SK-N-SH (cell line): Measurements from ENCODE around the gene GNPAT. TPM values are rescaled to one million over a fixed set of nuclear protein-coding genes. Genes with fewer than 3 reads are reported as not detected.

Experiments
- CTCF ChIA-PET: fragments of 300-600, 350-600 bp; formaldehyde crosslinking; extraction: SDS; loops from one replicate; lab custom pipeline; 2021; lab: Yijun Ruan, JAX
- POLR2A ChIA-PET: fragments of 350-600 bp; sonication (Branson Sonifier 250); formaldehyde crosslinking; extraction: SDS; loops from one replicate; lab custom pipeline; 2020; ENCODE audit warnings: antibody characterized with exemption, inconsistent platforms; lab: Yijun Ruan, JAX
- DNase-seq: peaks from one replicate; pipeline ENCODE4 v3.0.0; 2012
- H2AFZ ChIP-seq: fragments of 200-600 bp; sonication (generic); 2 replicates; pipeline ENCODE4 v1.8.1; 2016; ENCODE audit warnings: antibody characterized with exemption, mild to moderate bottlenecking, low read depth
- H3F3A ChIP-seq: fragments of 200-600 bp; sonication (generic); replicated peaks from 2 replicates; pipeline ENCODE3; 2016; ENCODE audit warnings: antibody characterized with exemption, mild to moderate bottlenecking; ENCODE audit not compliant: insufficient read depth
- H3K27ac ChIP-seq, 2 experiments: fragments of 200-500 bp in 1 of 2; fragments of 200-600 bp in 1 of 2; sonication (Bioruptor generic) in 1 of 2; sonication (generic), shearing (Covaris generic) in 1 of 2; 2 replicates each; pipeline versions ENCODE4 v1.5.1 to v1.6.1; 2014 to 2016; ENCODE audit warnings: low read depth in 2 of 2, inconsistent platforms in 1 of 2, low read length in 1 of 2, mild to moderate bottlenecking in 1 of 2, mixed read lengths in 1 of 2
- H3K27me3 ChIP-seq: fragments of 200-600 bp; sonication (generic), shearing (Covaris generic); 2 replicates; pipeline ENCODE4 v1.6.1; 2016; ENCODE audit warnings: mixed run types; ENCODE audit not compliant: insufficient read depth
- H3K36me3 ChIP-seq, 2 experiments: fragments of 200-500 bp in 1 of 2; fragments of 200-600 bp in 1 of 2; sonication (Bioruptor generic) in 1 of 2; sonication (generic) in 1 of 2; replicated peaks in 1 of 2; 2 replicates each; pipeline versions ENCODE3 to v1.5.1; 2014 to 2016; ENCODE audit warnings: low read length in 1 of 2, mild to moderate bottlenecking in 1 of 2; ENCODE audit not compliant: insufficient read depth in 2 of 2, control insufficient read depth in 1 of 2
- H3K4me1 ChIP-seq, 2 experiments: fragments of 200-500 bp in 1 of 2; fragments of 200-600 bp in 1 of 2; sonication (Bioruptor generic) in 1 of 2; sonication (generic), shearing (Covaris generic) in 1 of 2; 2 replicates each; pipeline versions ENCODE4 v1.5.1 to v1.6.1; 2014 to 2016; ENCODE audit warnings: low read depth in 1 of 2, low read length in 1 of 2, mixed run types in 1 of 2; ENCODE audit not compliant: insufficient read depth in 2 of 2, control insufficient read depth in 1 of 2
- H3K4me2 ChIP-seq: fragments of 200-600 bp; sonication (generic), shearing (Covaris generic); 2 replicates; pipeline ENCODE4 v1.6.1; 2017; ENCODE audit warnings: mixed run types
- H3K4me3 ChIP-seq, 2 experiments: fragments of 200-500 bp in 1 of 2; fragments of 200-600 bp in 1 of 2; sonication (Bioruptor generic) in 1 of 2; sonication (generic), shearing (Covaris generic) in 1 of 2; 2 replicates each; pipeline versions ENCODE4 v1.5.1 to v1.8.1; 2014 to 2016; ENCODE audit warnings: low read depth in 2 of 2, inconsistent platforms in 1 of 2, low read length in 1 of 2, mild to moderate bottlenecking in 1 of 2, mixed read lengths in 1 of 2, moderate library complexity in 1 of 2
- H3K79me2 ChIP-seq: fragments of 200-600 bp; sonication (generic); 2 replicates; pipeline ENCODE4 v1.8.1; 2017; ENCODE audit warnings: mild to moderate bottlenecking; ENCODE audit not compliant: insufficient read depth
- H3K9ac ChIP-seq: fragments of 200-600 bp; sonication (generic); 2 replicates; pipeline ENCODE4 v1.6.1; 2017; ENCODE audit warnings: mixed run types
- H3K9me2 ChIP-seq: fragments of 200-600 bp; sonication (generic); 2 replicates; pipeline ENCODE4 v1.6.1; 2017; ENCODE audit warnings: mixed run types
- H3K9me3 ChIP-seq: fragments of 200-600 bp; sonication (generic); 2 replicates; pipeline ENCODE4 v1.6.1; 2017; ENCODE audit warnings: mixed run types, mild to moderate bottlenecking, moderate library complexity
- H4K20me1 ChIP-seq: fragments of 200-600 bp; sonication (generic); 2 replicates; pipeline ENCODE4 v1.6.1; 2017; ENCODE audit warnings: mild to moderate bottlenecking, mixed run types; ENCODE audit not compliant: insufficient read depth
- CHD2 ChIP-seq: fragments of 150-350 bp; IDR thresholded peaks from 2 replicates; pipeline ENCODE4 v1.6.1; 2018; ENCODE audit warnings: low read length; ENCODE audit not compliant: partially characterized antibody
- EZH2phosphoT487 ChIP-seq: fragments of 200-600 bp; sonication (generic); IDR thresholded peaks from 2 replicates; pipeline ENCODE4 v1.6.1; 2017; ENCODE audit warnings: low read depth, mixed run types, mild to moderate bottlenecking, antibody characterized with exemption, moderate library complexity, borderline replicate concordance
- FOXJ3 ChIP-seq: sonication (generic); formaldehyde crosslinking; IDR thresholded peaks from 2 replicates; pipeline ENCODE4 v1.5.1; 2020; ENCODE audit warnings: mild to moderate bottlenecking, missing genetic modification reagents
- FOXM1 ChIP-seq: IDR thresholded peaks from 2 replicates; pipeline ENCODE4 v1.4.0; 2012; ENCODE audit warnings: low read depth, mild to moderate bottlenecking
- GATA2 ChIP-seq: sonication (generic); formaldehyde crosslinking; IDR thresholded peaks from 2 replicates; pipeline ENCODE4 v1.5.0; 2020; ENCODE audit warnings: mild to moderate bottlenecking, missing genetic modification reagents
- MXI1 ChIP-seq: IDR thresholded peaks from 2 replicates; pipeline ENCODE4 v1.6.1; 2012; ENCODE audit warnings: mild to moderate bottlenecking, low read depth, low read length, improper control_type of control experiment
- NFIC ChIP-seq: IDR thresholded peaks from 2 replicates; pipeline ENCODE4 v1.4.0; 2012; ENCODE audit warnings: borderline replicate concordance
- NRF1 ChIP-seq: IDR thresholded peaks from 2 replicates; pipeline ENCODE4 v1.6.1; 2012; ENCODE audit warnings: low read depth, mild to moderate bottlenecking, low read length
- PBX3 ChIP-seq: IDR thresholded peaks from 2 replicates; pipeline ENCODE4; 2012
- RCOR1 ChIP-seq: fragments of 150-350 bp; IDR thresholded peaks from 2 replicates; pipeline ENCODE4 v1.6.1; 2017; ENCODE audit warnings: antibody characterized with exemption, low read length
- REST ChIP-seq: IDR thresholded peaks from 2 replicates; pipeline ENCODE4 v1.6.1; 2012; ENCODE audit warnings: mild to moderate bottlenecking, low read depth, low read length, moderate library complexity
- RXRA ChIP-seq: IDR thresholded peaks from 2 replicates; pipeline ENCODE4 v1.4.0; 2012; ENCODE audit warnings: low read depth, mild to moderate bottlenecking, borderline replicate concordance
- SIN3A ChIP-seq: IDR thresholded peaks from 2 replicates; pipeline ENCODE4 v1.6.1; 2012; ENCODE audit warnings: low read depth, mild to moderate bottlenecking, low read length, moderate library complexity, borderline replicate concordance
- SMC3 ChIP-seq: IDR thresholded peaks from 2 replicates; pipeline ENCODE4 v1.6.1; 2012; ENCODE audit warnings: low read depth, low read length, improper control_type of control experiment
- TEAD4 ChIP-seq: IDR thresholded peaks from 2 replicates; pipeline ENCODE4 v1.4.0; 2012; ENCODE audit warnings: mild to moderate bottlenecking, borderline replicate concordance; ENCODE audit not compliant: insufficient read depth
- USF1 ChIP-seq: IDR thresholded peaks from 2 replicates; pipeline ENCODE4 v1.4.0; 2012; ENCODE audit warnings: low read depth, borderline replicate concordance
- USF2 ChIP-seq: fragments of 150-350 bp; IDR thresholded peaks from 2 replicates; pipeline ENCODE4 v1.6.1; 2017; ENCODE audit warnings: antibody characterized with exemption, low read length, low read depth, borderline replicate concordance
- YY1 ChIP-seq: IDR thresholded peaks from 2 replicates; pipeline ENCODE4 v1.4.0; 2012; ENCODE audit warnings: low read depth, mild to moderate bottlenecking
- ZBTB33 ChIP-seq: IDR thresholded peaks from 2 replicates; pipeline ENCODE4 v1.4.0; 2012; ENCODE audit warnings: low read depth, borderline replicate concordance
- WGBS: methylation state at CpG from one replicate; pipeline ENCODE4 v1.1.6; 2017; ENCODE audit warnings: low lambda C conversion rate; 5-methylcytosine and 5-hydroxymethylcytosine counted together
- polyA plus RNA-seq, 3 experiments: library from polyadenylated mRNA; depleted of rRNA; stranded (reverse); fragments of >200 nt; gene quantifications; 2 replicates each; pipeline ENCODE4 v1.2.3, GENCODE V29; 2012

The GNPAT gene
- polyA plus RNA-seq, 1 of the 3 experiments (the other 2 are of a cell fraction) = 14.7 TPM

GRCh38 chr1:231311720-231312431 is 70.9 kb downstream of the GNPAT start:
- no peaks in the 10 kb centered on the region for H4K20me1 ChIP-seq
- H3K4me1 ChIP-seq = no peaks in the 10 kb centered on the region; a peak in 1 of 4 replicates
- ChIA-PET POLR2A (no interaction called here), CTCF (no interaction called here)
- no peak overlapping the region for H3K27ac ChIP-seq
- DNase-seq = no peak
- H3K79me2 ChIP-seq = no peaks in the 10 kb centered on the region
- no peak for TF ChIP-seq YY1
- TF ChIP-seq REST = no peak
- TF ChIP-seq NRF1 = no peak
- TF ChIP-seq EZH2phosphoT487 = no peak
- TF ChIP-seq GATA2 (CRISPR knock-in tag) = no peak
- TF ChIP-seq USF2 = no peak
- no peak for TF ChIP-seq RXRA
- no peak for TF ChIP-seq NFIC
- TF ChIP-seq SIN3A = no peak
- no peak for TF ChIP-seq USF1
- no peak for TF ChIP-seq SMC3
- TF ChIP-seq MXI1 = no peak
- no peak for TF ChIP-seq CHD2
- no peak for TF ChIP-seq PBX3
- no peak for TF ChIP-seq ZBTB33
- no peak for TF ChIP-seq TEAD4
- TF ChIP-seq FOXJ3 (CRISPR knock-in tag) = no peak
- TF ChIP-seq FOXM1 = no peak
- no peak for TF ChIP-seq RCOR1
- no peak overlapping the region for H2AFZ ChIP-seq
- no peaks in the 10 kb centered on the region for H3K36me3 ChIP-seq
- no peaks in the 10 kb centered on the region for H3K9me3 ChIP-seq
- 46% methylated on average over 8 of the region's 8 CpGs for WGBS
- H3K27me3 ChIP-seq = no peaks in the 10 kb centered on the region
- H3K4me2 ChIP-seq = no peak overlapping the region
- no peak overlapping the region for H3K4me3 ChIP-seq
- H3K9ac ChIP-seq = no peak overlapping the region
- H3K9me2 ChIP-seq = no peaks in the 10 kb centered on the region
- no peaks in the 10 kb centered on the region for H3F3A ChIP-seq
